NCI-H82 (cell line): ENCODE data around the gene SFXN2.
A peak's percentile ranks its signal among the peaks of the same experiment; 100 is the strongest.
"Not testable (repeated sequence)": the region's sequence is repeated elsewhere in the genome, so short reads cannot be mapped to it uniquely, and the experiment has no call there.

Experiments used
- DNase-seq: peaks from one replicate; lab custom pipeline; 2025; lab: John Stamatoyannopoulos, UW

The SFXN2 gene

DNA sequence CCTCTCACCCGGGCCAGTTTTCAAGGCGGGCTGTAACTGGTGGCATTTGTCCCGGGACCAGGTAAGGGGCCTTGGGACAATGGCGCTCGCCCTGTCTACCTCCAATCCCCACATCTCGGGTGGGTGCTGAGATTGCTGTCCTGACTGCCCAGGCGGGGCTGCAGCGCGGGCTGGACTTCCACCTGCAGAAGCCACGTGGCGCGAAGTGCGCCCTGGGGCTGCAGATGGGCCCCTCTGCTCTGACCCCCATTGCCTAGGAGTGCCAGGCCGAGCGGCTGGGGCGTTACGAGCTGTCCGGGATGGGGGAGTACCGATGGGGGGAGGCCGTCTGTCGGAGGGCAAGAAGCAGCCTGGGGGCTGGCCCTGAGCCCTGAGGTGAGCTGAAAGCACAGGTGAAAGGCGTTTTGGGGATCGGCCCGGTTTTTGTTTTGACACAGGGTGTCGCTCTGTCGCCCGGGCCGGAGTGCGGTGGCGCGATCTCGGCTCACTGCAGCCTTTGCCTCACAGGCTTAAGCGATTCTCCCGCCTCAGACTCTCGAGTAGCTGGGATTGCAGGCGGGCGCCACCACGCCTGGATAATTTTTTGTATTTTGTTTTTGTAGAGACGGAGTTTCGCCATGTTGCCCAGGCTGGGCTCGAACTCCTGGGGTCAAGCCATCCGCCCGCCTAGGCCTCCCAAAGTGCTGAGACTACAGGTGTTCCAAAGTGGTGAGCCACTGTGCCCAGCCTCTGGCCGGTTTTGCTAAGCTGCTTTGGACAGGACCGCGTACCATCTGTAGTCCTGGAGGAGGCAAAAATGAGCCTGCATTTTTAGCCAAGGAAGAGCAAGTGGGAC lies at the start of gene SFXN2:
SFXN2 (plus strand) TSS at position 16 of the 835 bp plus-strand sequence. CDS start 12,001 bp downstream, outside the sequence.
- peak; percentile 64 for DNase-seq

DNA sequence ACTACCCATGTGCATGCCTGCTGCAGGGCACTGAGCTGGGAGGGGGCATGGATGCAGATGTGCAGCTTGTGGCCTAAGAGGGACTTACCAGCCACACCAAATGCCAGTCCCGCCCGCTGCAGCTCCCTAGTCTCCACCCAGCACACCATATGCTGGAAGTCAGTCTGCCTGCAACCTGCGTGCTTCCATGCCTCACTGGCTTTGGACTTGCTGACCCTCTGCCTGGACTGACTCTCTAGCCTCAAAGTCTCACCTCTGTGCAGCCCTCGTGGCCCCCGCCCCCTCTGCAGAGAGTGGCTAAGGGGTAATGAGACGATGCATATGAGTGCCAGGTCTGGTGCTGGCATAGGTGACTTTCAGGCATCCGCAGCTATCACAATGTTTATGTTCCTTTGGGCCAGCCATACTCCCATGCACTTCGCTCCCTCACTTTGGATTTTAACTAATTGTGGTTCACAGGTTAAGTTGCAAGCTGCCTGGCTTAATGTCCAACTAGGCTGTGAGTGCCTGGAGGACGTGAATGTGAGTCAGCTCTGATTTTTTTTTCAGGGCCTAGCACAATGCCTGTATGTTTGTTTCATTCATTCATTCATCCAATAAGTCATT lies 48.4 kb upstream of the SFXN2 start:
- DNase-seq: no peak

GRCh38 chr10:102667411-102667810 lies 47.0 kb upstream of the SFXN2 start:
- not testable (repeated sequence) for DNase-seq

DNA sequence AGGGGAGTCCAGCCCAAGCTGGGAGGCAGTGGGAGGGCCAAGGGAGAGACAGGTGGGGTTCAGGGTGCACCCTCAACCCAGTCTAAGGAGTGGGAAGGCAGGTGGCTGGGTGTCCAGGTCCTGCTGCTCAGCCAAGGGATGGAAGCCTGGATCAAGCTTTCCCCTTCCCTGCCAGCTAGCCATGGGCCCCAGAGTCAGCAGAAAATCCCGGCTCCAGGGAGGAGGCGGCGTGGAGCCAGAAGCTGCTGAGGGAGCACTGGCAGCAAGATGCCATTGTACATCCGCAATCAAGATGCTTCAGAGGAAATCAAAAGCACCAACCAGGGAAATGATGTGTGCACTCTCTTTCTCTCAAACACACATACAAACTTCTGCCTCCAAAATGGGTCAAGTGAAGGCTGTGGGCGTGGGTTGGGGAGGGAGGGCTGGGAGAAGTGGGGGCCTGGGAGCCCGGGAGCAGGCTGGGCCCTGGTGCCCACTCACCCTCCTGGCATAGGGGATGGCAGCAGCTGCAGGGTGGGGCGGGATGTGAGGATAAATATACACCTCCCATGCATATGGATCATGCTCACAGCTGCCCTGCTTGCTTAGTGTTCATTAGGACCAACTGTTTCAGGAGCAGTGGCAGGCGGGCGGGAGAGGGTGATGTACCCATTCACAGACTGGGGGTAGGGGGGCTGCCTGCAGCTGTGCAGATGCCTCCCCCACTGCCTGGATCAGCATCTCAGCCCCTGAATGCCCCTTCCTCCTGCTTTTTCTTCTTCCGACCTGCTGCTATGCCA lies 45.9 kb upstream of the SFXN2 start:
- no peak for DNase-seq

DNA sequence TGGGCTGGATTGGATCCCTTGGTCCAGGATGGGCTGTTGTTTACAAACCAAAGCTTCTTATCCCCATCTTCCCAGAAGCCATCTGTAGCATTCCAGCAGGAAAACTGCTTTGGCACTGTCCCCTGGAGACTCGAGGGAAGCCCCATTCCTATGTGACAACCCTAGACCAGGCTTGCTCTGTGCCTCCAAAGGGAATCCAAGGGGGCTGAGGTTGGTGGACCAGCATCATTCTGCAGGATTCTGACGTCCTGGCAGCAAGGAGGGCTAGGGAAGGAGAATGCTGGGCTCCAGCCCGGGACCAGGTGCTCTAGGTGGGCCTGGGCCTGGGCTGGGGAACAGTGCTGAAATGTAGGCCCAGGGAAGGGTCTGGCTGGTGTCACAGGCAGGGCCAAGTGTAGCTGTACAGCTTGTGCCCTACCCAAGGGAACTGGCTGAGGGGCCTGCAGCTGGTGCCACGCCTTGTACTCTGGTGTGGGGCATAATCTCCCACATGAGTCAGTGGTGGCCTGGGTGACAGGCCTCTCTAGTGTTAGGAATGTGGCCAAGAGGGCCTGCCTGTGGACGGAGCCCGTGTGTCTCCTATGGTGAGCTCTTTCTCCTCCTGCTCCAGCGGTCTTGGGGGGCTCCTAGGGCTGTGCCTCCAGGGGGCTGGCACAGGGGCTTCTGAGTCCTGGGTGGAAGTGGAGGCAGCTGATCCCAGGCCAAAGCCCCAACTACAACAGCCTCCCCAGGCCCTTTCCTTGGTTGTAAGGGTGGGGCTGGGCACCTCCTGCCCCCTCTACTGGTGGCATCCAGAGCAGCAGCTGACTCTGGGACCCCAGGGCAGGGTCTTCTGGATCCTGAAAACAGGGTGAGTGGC lies 45.0 kb upstream of the SFXN2 start:
- peak; percentile 72 for DNase-seq

- DNase-seq: peak; percentile 48
Observed at GRCh38 chr10:102670065-102670670, 44.3 kb upstream of the SFXN2 start.

GRCh38 chr10:102670871-102671434 lies 43.5 kb upstream of the SFXN2 start:
- DNase-seq: peak; percentile 95

DNA sequence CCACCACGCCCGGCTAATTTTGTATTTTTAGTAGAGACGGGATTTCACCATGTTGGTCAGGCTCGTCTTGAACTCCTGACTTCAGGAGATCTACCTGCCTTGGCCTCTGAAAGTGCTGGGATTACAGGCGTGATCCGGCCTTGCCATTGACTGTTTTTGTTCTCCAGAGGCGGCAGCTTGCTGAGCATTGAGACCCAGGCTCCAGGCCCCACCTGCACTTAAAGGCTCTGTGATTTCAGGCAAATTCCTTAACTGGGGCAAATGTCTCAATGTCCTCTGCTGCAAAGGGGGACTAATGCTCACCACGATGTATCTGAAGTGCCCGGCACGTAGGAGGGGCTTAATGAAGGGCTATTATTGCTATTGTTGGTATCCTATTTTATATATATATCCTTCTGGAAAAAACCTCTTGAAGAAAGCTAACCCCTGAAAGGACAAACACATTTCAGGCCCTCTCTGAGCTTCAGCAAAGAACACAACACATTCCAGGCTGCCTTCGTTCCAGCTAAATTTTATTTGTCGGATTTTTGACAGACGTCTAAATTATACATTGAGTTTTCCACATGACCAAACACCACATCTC lies 41.1 kb upstream of the SFXN2 start:
- no peak for DNase-seq

DNA sequence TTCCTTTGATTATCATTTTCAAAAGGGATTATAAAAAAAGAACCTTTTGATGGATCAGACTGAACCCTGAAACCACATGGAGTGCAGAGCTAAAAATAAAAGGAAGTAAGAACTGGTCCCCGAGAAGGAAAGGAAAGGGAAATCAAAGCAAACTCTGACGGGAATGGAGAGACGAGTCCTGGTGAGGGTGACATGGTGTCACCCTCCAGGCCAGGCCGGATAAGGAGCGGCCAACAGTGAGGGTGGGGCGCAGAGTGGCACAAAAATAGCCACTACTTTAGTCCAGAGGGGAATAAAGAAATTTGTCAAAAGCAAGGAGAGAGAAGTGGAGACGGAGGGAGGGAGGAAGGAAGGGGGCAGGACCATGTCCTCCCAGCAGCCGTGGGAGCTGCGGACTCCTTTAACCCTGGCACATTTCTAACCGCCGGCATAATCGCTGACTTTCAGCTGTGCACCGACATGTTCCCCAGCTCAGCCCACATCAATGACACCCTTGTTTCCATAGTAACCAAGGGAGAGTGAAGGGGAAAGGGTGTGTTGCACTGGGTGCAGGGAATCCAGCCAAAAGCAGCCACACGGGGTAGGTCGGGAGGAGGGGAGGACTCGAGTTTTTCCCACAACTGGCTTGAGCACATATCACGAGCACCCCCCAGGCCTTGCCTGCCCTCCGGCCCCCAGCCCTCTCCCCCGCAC lies 40.5 kb upstream of the SFXN2 start:
- peak; percentile 49 for DNase-seq

DNA sequence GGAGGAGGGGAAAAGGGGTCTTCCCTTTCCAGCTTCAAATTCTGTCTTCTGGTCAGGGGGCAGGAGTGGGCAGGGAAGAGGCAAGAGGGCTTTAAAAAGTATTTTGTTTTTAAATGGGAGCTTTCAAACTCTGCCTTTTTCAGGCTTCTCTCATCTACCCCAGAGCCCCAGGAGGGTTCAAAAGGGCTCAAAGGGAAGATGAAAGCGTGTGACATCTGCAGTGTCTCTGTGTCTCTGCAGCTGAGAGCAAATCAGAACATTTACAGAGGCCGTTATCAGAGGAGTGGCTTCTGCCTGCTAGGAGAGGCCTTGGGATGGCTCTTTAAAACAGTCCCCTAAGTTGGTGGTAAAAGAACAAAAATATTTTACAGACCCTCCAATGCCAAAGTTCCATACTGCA lies 39.9 kb upstream of the SFXN2 start:
- peak; percentile 14 for DNase-seq

- peak; percentile 32 for DNase-seq
Observed at GRCh38 chr10:102675011-102675665, 39.3 kb upstream of the SFXN2 start.

GRCh38 chr10:102675666-102676533 lies 38.5 kb upstream of the SFXN2 start:
- DNase-seq: peak; percentile 78

DNA sequence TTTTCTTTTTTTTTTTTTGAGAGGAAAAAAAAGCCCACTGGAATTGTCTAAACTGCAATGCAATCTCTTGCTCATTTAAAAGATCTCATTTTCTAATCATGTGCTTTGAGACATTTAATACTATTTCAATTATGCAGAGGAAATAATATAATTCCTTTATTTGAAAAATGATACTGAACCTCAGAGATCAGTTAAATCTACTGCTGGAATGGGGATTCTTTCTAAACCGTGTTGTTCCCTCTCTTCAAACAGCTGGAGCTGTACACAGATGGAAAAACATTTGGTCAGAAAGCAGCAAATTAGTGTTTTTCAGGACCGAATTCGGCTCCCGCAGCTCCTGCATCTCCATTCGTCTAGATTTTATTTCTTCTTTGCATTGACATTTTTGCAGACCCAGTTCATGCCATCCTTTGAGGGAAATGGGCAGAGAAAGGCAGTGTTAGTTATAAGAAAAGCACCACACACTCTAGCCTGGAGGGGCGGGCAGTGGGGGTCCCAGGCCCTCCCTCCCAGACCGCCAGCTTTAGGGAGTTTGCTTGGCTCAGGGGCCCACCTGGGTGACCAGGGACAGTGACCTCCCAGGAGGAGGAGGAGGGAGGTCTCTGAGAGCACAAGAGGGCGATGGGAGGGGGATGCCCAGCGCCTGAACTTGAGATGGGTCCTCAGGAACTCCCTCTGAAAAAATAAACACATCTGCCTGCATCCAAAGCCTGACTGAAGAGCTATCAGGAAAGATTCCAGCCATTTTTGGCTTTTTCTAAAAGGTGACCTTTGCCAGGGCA lies 37.7 kb upstream of the SFXN2 start:
- no peak for DNase-seq

- DNase-seq: peak; percentile 37
Observed at GRCh38 chr10:102677331-102678067, 36.9 kb upstream of the SFXN2 start.

DNA sequence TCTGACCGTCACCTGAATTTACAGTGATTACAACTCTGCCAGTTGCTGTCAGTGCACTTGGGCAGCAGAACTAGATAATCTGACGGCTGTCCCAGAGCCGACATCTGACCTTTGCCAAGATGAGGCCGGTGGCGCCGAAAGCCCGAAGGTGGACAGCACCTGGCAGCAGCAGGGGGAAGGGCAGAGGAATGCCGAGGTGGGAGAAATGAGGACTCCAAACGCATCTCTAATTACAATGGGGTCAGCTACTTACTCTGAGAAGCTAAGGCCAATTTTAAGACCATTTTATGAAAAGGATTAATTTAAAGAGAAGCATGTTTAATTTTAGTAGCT lies 36.4 kb upstream of the SFXN2 start:
- no peak for DNase-seq

DNA sequence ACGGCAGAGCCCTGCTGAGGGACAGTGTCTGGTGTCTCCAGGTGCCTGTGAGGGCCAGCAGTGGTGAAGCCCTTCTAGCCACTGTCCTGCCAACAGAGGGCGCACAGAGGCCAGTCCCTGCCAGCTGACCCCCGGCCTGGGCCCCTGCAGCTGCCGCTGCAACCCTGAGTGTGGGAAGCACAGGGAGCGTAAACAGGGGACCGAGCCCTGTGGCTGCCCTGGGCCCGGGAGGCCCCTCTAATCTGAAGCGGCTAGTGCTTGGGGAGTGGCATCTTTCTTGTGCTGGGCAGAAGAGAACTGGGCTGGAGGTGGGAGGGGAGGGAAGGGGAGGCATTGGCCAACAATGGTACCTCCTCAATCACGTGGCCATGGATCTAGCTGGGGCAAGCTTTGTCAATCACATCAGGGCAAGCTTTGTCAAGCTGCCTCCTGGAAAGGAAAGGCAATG lies 35.6 kb upstream of the SFXN2 start:
- peak; percentile 82 for DNase-seq

GRCh38 chr10:102679596-102679995 lies 34.8 kb upstream of the SFXN2 start:
- DNase-seq: no peak
